ES-I3 (cell line): ENCODE data around the gene POLL.

Experiments used
- H3K36me3 ChIP-seq: 2 replicates; pipeline ENCODE4 v1.6.1; 2013; ENCODE audit warnings: mild to moderate bottlenecking, low read length, control low read depth, moderate library complexity; ENCODE audit not compliant: insufficient read depth
- H3K4me1 ChIP-seq: 2 replicates; pipeline ENCODE4 v1.6.1; 2013; ENCODE audit warnings: mild to moderate bottlenecking, control low read depth, low read length; ENCODE audit not compliant: insufficient read depth
- H3K9ac ChIP-seq: 2 replicates; pipeline ENCODE4 v1.6.1; 2013; ENCODE audit warnings: low read depth, mild to moderate bottlenecking, low read length, moderate library complexity
- H3K9me3 ChIP-seq: 2 replicates; pipeline ENCODE4 v1.6.1; 2013; ENCODE audit warnings: mild to moderate bottlenecking, low read length, moderate library complexity; ENCODE audit not compliant: control insufficient read depth, insufficient read depth

Gene POLL

GRCh38 chr10:101564490-101564991 is 23.5 kb downstream of the POLL start:
- no peak overlapping the region for H3K9ac ChIP-seq

GRCh38 chr10:101563497-101564040 is 24.5 kb downstream of the POLL start:
- Histone ChIP-seq H3K9ac (no peak overlapping the region), H3K9me3 (no peaks in the 10 kb centered on the region), H3K4me1 (no peaks in the 10 kb centered on the region), H3K36me3 (no peaks in the 10 kb centered on the region)

More at GRCh38 chr10:101564490-101564991, 23.5 kb downstream of the POLL start:
- H3K36me3 ChIP-seq: no peaks in the 10 kb centered on the region
- no peaks in the 10 kb centered on the region for H3K4me1 ChIP-seq
- H3K9me3 ChIP-seq: no peaks in the 10 kb centered on the region

- no peaks in the 10 kb centered on the region for H3K36me3 ChIP-seq
Measured at GRCh38 chr10:101563007-101563406, 25.1 kb downstream of the POLL start.

DNA sequence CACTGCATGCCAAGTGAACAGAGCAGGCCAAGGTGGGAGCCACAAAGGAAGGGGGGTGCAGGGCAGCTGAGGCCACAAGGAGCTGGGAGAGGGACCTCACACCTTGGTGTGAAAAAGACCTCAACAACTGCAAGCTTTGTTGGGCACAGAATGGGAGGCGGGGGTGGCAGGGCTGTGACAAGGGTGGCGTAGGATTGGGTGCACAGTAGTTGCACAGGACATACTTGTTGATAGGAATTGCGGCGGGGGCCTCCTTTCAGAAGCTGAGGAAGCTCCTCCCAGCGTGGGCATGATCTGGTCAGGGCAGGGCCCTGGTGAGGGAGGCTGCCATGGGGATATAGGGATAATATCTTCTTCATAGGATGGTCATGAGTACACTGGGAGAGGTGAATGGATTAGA is 25.8 kb downstream of the POLL start:
- no peak overlapping the region for H3K9ac ChIP-seq
- H3K4me1 ChIP-seq: no peaks in the 10 kb centered on the region
- no peaks in the 10 kb centered on the region for H3K36me3 ChIP-seq
- H3K9me3 ChIP-seq: no peaks in the 10 kb centered on the region

More at GRCh38 chr10:101563007-101563406, 25.1 kb downstream of the POLL start:
- Histone ChIP-seq H3K9ac (no peak overlapping the region), H3K4me1 (no peaks in the 10 kb centered on the region), H3K9me3 (no peaks in the 10 kb centered on the region)

- H3K9ac ChIP-seq: no peak overlapping the region
- no peaks in the 10 kb centered on the region for H3K4me1 ChIP-seq
- H3K9me3 ChIP-seq: no peaks in the 10 kb centered on the region
- no peaks in the 10 kb centered on the region for H3K36me3 ChIP-seq
Measured at GRCh38 chr10:101561068-101561915, 26.8 kb downstream of the POLL start.

- Histone ChIP-seq H3K36me3 (no peaks in the 10 kb centered on the region), H3K9ac (no peak overlapping the region), H3K9me3 (no peaks in the 10 kb centered on the region)
Measured at GRCh38 chr10:101560298-101561067, 27.6 kb downstream of the POLL start.

DNA sequence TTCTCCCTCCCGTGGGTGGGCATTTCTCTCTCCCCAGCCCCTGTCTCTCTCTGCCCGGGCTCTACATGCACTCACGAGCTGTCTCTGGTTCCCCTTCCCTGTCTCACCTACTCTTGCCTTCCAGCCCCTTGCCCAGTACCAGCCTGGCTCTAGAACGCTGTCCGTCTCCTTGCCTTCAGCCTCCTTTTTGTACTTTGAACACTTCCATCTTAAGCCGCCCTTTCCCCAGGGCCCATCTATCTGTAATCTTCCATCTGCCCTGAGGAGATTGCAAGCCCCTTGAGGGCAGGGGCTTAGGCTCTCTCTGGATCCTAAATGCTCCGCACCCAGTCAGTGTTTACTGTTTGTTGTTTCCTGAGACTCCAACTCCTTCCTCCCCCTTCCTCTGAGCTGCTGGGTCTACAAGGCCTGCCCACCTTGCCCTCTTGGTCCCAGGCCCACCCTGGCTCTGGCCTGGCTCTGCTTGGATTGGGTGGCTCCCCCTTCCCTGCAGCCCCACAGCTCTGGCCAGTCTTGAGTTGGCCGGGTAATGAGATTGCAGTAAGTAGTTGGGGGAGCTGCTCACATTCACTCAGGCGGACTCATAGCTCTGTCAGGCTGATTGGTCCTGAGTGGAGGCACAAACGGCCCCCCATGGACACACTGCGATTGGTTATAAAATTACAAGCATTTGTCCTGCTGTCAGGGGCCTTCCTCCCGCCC is 28.3 kb downstream of the POLL start:
- no peaks in the 10 kb centered on the region for H3K36me3 ChIP-seq
- no peaks in the 10 kb centered on the region for H3K4me1 ChIP-seq
- H3K9ac ChIP-seq: no peak overlapping the region
- no peaks in the 10 kb centered on the region for H3K9me3 ChIP-seq

More at GRCh38 chr10:101560298-101561067, 27.6 kb downstream of the POLL start:
- no peaks in the 10 kb centered on the region for H3K4me1 ChIP-seq

DNA sequence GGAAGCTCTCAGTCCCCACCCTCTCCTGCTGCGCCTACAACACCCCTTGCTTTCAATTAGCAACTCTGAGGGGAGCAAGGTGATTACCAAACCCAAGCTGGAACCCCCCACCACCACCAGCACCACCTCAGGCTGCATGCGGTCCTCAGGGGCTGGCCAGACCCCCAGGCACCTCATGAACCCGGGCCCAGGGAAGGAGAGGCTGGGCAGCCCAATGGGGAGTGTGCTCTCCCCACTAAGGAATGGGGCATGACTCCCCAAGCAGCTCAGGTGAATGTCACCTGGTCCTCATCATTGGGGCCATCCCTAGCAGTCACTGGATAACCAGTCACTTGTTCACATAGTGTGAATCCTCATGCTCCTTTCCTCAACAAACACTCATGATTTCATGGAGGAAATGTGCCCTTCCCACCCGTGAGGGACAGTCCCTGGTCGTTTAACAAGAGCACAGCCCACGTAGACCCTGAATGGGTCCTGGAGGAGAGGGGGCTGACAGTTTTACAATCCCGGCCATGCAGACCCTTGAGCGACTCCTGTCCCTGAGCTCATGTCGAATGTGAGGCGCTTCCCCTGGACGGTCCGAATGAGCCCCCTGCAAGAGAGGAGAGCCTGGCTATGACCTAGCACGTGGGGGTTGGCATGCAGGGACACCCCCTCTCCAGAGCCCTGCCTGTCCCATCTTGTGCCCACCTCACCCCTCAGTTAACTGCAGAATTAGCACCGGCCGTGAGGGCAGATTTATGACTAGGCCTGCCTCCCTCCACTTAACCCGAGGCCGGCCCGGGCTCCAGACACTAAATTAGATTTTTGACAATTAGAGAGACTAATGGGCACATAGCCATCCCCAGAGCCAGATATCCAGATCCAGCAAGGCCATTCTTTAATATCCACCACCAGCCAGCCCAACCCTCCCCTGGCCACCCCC is 29.1 kb downstream of the POLL start:
- Histone ChIP-seq H3K36me3 (no peaks in the 10 kb centered on the region), H3K9me3 (no peaks in the 10 kb centered on the region), H3K4me1 (no peaks in the 10 kb centered on the region), H3K9ac (no peak overlapping the region)

GRCh38 chr10:101558204-101558603 is 29.9 kb downstream of the POLL start:
- H3K36me3 ChIP-seq: no peaks in the 10 kb centered on the region
- H3K9me3 ChIP-seq: no peaks in the 10 kb centered on the region
- no peak overlapping the region for H3K9ac ChIP-seq
- H3K4me1 ChIP-seq: no peaks in the 10 kb centered on the region

- Histone ChIP-seq H3K9ac (no peak overlapping the region), H3K4me1 (no peaks in the 10 kb centered on the region), H3K9me3 (no peaks in the 10 kb centered on the region), H3K36me3 (no peaks in the 10 kb centered on the region)
Measured at GRCh38 chr10:101557541-101557940, 30.5 kb downstream of the POLL start.

DNA sequence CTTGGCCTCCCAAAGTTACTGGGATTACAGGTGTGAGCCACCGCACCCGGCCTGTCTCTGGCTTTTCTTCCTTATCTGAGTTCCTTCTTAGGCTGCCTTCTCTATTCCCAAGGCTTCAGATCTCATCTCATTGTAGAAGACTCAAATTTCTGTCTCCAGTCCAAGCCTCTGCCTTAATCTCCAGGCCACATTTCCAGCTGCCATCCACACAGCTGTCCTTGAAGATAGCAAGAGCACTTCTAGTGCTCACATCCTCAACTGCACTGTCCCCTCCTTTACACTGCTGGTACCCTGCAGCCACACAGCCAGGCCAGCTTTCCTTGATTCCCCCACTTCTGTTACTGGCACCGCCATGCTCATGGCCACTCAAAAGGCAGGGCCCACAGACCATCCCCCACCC is 35.6 kb downstream of the POLL start:
- Histone ChIP-seq H3K4me1 (no peaks in the 10 kb centered on the region), H3K9me3 (no peaks in the 10 kb centered on the region), H3K9ac (no peak overlapping the region), H3K36me3 (no peaks in the 10 kb centered on the region)

- no peaks in the 10 kb centered on the region for H3K4me1 ChIP-seq
- H3K9ac ChIP-seq: no peak overlapping the region
- no peaks in the 10 kb centered on the region for H3K36me3 ChIP-seq
- H3K9me3 ChIP-seq: no peaks in the 10 kb centered on the region
Measured at GRCh38 chr10:101550965-101551364, 37.1 kb downstream of the POLL start.

GRCh38 chr10:101545898-101546297 is 42.2 kb downstream of the POLL start:
- no peaks in the 10 kb centered on the region for H3K36me3 ChIP-seq
- no peaks in the 10 kb centered on the region; the same call in 1 of the 2 replicates for H3K9me3 ChIP-seq
- no peaks in the 10 kb centered on the region for H3K4me1 ChIP-seq
- no peak overlapping the region for H3K9ac ChIP-seq
